ENCODE data around the gene TRAF7.
"Not testable (repeated sequence)": the region's sequence is repeated elsewhere in the genome, so short reads cannot be mapped to it uniquely, and the experiment has no call there.

The TRAF7 gene

DNA sequence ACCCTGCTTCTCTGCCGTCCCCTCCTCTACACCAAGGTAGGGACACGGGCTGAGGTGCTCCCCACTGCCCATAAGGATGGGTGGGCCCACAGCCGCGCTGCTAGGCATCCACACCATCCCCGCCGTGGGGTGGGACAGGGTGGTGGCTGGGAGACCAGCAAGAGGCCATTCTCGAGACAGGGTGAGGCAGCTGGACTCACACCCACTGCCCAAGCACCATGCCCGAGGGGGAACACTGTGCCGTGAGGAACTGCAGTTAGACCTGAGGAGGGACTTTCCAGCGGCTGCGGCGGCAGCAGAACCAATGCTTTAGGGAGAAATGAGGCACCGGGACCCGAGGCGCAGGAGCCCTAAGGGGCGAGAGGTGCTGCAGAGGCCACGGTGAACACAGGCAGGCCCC lies 33.2 kb upstream of the TRAF7 start:
- no peak for DNase-seq (ENCODE audit: low read depth in 2 of 2)

DNA sequence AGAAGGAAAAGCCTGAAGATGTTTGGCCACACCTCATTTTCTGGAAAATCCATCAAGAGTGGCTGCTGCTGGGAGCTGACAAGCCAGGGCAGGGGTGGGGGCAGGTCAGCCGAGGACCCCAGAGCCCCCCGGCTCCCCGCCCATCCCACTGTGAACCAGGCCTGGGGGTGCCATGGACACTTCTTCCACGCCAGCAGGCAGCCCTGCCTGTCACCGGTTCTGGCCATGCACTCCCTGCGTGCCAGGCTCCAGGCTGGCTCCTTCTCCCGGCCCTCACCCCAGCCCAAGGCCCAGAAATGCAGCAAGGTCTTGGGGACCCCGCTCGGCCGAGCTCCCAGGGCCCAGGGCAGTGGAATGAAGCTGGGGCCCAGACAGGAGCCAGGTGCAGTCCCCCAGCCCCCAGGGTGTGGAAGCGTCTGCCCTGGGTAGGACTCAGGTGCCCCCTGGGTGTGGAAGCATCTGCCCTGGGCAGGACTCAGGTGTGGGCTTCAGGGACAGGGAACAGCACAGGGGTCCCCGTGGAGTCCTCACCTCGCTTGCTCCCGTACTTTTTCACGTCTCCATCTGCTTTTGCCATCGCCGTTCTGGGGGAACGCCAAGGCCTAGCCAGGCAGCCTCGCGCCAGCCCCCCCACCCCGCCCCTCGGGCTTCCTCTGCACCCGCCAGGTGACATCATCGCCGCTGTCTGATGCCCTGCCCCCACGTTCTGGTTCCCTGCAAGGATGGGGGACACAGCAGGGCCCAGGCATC lies 32.5 kb upstream of the TRAF7 start:
- DNase-seq (ENCODE audit: low read depth in 2 of 2), result not testable (repeated sequence)

DNA sequence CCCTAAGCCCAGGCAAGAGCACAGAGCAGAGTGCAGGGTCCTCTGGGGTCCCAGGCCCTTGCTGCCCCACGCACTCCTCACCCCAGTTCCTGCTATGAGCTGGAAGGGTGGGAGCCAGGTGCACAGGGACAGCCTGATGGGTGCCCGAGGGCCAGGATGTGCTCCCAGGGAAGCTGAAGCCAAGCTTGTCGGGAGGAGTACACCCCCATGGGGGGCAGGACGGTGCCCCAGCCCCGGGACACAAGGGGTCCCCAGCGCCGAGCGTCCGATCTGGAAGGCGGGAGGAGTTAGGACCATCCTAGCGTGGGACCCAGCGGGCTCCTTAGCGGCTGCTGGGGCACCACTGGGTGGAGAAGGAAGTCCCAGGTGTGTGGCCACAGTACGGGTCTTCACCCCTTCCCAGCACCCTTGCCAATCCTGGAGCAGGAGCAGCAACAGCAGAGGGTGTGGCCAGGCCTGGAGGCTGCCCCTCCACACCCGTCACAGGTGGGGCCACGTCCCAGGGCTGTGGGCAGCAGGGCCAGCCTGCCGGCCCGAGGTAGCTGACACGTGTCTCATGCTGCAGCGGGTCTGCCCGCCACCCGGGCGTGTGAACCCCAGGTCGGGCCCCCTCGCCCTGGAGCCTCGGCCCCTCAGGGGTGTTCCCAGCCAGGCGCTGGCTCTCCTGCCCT lies 31.7 kb upstream of the TRAF7 start:
- DNase-seq (ENCODE audit: low read depth in 2 of 2), result not testable (repeated sequence)

DNA sequence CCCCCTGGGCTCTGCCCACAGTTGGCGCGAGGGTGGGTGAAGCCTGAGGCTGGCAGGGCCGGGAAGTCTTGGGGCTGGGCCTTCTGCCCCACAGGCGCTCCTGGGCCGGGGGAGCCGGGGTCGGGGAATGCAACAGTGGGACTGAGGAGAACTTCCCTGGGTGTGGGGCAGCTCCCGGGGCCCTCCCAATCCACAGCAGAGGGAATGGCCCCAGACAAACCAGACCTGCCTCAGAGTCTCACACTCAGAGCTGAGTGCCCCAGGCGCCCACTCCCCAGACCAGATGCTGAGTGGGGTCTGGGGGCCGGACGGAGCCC lies 31.2 kb upstream of the TRAF7 start:
- not testable (repeated sequence) for DNase-seq (ENCODE audit: low read depth in 2 of 2)

DNA sequence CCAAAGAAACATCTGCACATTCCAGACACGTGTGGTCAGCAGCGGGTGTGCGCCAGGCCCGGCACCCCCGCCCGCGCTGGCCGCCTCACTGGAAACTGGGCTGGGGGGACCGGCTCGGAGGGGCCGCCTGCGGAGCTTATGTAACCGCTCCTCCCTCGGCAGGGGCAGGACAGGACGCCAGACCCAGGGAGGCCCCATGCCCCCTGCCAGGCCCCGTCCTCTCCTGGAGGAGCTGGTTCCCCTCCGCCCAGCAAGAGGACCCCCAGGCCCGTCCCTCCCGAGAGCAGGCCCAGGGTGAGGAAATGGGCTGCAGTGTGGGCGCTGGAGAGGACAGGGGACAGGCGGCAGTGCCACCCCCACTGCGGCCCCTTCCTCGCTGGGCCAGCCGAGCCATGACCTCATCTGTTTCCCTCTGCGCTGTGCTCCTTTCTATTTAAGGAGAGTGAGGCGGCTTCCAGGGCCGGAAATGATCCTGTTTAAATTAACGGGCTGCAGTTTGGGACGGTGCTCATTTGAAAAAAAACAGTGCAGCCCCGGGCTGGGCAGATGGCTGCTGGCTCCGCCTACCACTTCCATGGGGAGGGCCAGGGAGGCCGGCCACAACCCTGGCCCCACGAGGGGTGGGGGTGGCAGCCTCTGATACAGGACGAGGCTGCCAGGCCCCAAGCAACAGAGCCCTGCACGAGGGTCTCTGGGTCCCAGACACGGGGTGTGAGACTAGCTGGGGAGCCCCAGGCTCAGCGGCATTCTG lies 30.7 kb upstream of the TRAF7 start:
- not testable (repeated sequence) for DNase-seq (ENCODE audit: low read depth in 2 of 2)

DNA sequence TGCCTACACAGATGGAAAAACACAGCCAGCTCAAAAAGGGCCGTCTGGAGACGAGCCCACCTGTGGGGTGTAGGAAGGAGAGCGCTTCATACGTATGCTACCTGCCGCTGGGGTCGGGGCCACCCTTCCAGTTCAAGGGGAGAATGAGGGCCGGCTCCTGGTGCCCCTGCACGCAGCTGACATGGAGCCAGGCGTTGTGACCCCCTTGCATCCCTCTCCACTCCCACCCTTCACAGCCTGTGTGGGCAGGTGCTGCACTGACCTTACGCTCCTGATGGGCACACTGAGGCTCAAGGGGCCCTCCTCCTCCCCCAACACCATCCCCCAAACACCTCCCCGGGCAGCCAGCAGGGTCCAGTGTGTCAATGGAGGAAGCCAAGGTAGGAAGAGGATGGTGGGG lies 30.0 kb upstream of the TRAF7 start:
- not testable (repeated sequence) for DNase-seq (ENCODE audit: low read depth in 2 of 2)

DNA sequence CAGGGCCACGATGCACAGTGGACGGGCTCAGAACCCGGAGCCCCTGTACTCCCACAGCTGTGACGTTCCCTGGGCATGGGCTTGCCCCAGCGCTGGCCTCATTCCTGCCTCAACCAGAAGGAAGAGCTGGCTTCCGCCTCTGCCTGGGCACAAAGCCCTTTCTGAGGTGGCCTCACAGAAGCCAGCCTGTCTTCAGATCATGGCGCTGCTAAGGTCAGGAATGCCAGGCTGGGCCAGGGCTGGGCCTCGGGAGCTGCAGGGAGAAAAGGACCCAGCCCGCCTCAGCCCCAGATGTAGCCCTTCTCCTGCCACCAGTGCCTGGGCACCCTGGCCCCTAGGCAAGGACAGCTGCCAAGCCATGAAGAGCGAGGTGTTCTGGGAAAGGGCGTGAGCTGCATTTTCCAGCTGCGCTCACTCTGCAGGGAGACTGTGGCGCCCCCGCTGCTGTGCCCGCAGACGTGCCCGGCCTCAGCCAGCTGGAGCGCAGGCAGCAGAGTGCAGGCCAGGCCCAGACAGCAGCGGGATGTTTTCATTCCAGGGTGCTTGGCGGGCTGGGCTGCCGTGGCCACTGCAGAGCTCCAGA lies 29.3 kb upstream of the TRAF7 start:
- DNase-seq (ENCODE audit: low read depth in 2 of 2), result not testable (repeated sequence)

DNA sequence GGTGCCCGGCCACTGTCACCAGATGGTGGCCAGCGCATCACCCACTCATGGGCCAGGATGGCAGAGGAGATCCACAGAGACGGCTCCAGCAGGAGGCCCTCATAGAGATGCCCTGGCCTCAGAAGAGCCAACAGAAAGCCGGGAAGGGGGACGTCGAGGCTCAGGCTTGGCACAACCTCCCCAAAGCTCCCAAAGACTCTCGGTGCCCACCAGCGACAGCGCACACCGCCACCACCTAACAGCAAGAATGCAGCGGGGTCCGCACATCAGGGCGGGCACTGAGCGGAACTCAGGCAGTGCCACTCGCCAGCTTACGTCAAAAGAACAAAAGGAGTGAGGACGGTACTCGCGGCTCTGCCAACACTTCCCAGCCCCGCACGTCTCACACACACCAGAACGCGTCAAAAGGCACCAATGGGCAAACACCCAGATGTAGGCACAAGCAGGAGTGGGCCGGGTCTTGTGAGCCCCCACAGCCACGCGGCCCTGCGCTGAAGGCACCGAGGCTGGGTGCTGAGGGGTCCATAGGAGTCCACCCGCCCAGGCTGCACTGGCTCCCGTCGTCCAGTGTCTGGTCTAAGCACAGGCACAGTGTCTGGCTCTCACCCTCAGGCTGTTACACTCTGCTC lies 28.5 kb upstream of the TRAF7 start:
- not testable (repeated sequence) for DNase-seq (ENCODE audit: low read depth in 2 of 2)

DNA sequence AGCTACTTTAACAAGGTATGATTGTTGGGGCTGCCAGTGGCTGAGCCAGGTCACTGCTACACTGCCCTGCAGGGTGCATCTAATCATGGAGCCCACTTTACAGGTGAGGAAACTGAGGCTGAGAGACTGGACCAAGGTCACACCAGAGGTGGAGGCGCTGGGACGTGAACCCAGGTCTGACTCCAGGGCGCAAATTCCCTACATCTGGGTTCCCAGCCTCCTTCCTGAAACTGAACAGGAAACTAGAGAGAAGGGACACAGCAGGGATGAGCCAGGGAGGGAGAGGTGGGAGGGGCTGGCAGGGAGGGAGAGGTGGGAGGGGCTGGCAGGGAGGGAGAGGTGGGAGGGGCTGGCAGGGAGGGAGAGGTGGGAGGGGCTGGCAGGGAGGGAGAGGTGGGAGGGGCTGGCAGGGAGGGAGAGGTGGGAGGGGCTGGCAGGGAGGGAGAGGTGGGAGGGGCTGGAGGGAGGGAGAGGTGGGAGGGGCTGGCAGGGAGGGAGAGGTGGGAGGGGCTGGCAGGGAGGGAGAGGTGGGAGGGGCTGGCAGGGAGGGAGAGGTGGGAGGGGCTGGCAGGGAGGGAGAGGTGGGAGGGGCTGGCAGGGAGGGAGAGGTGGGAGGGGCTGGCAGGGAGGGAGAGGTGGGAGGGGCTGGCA lies 27.8 kb upstream of the TRAF7 start:
- DNase-seq (ENCODE audit: low read depth in 2 of 2), result not testable (repeated sequence)

DNA sequence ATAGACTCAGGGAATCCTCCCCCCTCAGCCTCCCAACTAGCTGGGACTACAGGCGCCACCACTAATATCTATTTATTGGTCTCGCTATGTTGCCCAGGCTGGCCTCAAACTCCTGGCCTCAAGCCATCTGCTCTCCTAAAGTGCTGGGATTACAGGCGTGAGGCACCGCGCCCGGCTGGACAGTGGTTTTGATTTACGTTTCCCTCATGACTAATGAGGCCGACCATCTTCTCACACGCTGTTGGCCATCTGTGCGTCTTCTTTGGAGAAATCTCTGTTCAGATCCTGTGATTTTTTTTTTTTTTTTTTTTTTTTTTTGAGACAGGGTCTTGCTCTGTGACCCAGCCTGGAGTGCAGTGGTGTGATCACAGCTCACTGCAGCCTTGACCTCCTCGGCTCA lies 26.3 kb upstream of the TRAF7 start:
- not testable (repeated sequence) for DNase-seq (ENCODE audit: low read depth in 2 of 2)

DNA sequence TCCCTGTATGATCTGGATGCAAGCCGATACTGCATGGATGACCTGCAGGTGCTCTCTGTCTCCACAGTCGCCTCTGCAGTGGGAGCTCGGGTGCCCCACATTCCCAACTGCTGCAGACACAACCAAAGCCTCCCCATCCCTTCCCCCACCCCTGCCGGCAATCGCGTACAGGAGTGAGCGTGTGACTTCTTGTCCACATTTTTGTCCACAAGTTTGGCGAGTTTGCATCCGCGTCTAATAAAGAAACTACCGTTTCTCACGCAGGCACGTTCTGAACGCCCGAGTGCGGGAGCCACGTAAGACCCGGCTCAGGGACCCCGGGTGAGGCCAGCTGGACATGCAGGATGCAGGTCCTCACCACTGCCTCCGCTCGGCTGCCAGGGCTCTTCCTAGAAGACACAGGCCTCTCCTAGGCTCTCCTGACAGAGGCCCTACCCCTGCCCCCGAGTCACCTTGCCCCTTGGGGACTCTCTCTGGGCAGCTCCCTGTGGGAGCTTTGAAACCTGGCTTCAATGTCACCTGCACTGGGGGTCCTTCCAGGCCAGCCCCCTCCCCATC lies 25.6 kb upstream of the TRAF7 start:
- not testable (repeated sequence) for DNase-seq (ENCODE audit: low read depth in 2 of 2)

DNA sequence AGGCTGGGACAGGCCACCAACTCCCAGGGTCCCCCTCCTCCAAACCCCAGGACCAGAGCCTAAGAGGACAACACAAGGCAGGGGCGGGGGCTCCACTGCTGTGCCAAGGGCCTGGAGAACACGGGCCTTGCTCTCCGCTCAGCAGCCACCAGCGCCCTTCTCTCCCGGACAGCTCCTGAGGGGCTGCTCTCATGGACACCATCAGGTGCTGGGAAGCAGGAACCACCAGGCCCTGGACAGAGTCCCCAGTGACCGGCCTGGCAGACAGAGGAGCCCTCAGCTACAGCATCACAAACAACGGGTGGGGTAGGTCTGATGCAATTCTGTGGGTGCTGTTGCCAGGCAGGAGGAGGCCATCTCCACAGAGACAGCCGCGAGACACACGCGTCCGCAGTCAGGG lies 21.8 kb upstream of the TRAF7 start:
- DNase-seq (ENCODE audit: low read depth in 2 of 2), result not testable (repeated sequence)

DNA sequence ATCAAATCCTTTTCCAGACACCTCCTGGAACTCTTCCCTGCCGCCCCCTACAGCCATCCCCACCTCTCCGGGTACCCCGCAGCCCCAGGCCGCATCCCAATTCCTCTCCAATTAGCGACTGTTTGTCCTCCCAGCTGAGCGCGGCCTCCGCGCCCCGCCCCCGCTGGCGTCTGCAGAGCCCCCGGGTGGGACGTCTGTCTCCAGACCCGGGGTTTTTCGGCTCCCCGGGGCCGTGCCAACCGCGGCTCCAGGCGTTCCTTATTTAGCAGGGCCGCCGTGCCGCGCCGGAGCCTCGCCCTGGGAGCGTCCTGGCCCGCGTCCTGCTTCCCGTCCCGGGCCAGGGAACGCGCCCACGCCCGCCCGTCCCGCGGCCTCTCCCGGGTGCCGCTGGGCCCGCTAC lies 20.5 kb upstream of the TRAF7 start:
- DNase-seq (ENCODE audit: low read depth in 2 of 2), result not testable (repeated sequence)

DNA sequence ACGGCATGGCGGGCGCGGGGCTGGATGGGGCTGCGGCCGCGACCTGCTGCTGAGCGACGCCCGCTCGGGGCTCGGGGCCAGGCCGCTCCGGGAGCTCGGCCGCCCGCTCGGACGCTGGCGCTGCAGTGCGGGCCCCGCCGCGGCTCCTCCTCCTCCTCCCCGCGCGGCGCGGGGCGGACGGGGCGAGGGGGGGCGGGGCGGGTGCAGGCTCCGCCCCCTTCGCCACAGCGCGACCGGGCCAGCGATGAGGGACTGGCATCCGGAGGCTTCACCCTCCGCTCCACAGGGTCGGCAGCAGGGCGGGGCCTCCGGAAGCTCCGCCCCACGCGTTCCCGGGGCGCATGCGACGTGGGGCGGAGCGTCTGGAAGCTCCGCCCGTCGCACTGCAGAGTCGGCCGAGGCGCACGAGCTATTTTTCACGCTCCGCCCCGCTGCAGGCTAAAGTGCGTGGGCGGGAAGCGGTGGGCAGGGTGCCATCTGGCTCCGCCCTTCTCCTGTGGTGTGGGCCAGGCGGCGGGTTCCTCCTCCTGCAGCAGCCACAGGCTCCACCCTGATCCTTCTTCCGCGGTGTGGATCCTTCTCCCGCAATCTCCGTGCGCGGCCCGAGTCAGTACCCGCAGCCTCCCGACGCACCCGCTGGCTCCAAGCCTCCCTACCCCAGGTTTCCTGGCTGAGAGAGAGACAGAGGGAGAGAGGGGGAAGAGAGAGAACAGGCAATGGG lies 19.7 kb upstream of the TRAF7 start, which contains the start of gene PKD1:
TSS of gene PKD1 (minus strand) at position 129 of the 721 bp plus-strand sequence. CDS start 209 bp downstream, outside the sequence.
- DNase-seq (ENCODE audit: low read depth in 2 of 2), result peak; percentile 93 to 97

DNA sequence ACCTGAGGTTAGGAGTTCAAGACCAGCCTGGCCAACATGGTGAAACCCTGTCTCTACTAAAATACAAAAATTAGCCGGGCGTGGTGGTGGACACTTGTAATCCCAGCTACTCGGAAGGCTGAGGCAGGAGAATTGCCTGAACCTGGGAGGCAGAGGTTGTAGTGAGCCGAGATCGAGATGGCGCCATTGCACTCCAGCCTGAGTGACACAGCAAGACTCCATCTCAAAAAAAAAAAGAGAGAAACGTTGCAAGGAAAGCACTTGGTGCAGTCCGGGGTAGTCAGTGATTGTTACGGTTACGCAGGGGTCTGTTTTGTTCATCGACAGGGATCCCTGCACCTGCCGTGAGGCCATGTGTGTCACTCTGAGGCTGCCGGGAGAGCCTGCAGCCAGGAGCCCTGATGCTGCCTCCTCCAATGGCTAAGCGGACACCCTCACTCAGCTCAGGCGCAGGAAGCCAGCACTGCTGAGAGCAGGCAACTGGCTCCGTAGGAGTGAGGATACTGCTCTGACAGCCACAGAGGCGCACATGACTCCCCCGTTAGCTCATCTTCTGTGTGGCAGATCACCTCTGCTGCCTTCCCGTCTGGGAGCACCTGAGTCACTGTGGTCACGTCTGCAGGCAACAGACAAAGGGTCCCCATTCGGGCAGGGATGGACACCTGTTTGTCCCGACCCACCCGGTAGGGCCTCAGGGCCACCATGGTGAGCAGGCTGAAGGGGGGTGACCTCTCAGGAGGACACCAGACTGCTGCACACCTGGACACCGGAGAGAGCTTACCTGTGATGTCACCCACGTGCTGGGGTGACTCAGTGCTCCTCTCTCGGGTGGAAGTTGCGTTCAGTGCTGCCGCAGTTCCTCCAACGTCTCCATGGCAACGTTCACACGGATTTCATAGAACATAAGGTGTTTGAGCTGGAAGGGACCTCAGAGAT lies 12.4 kb upstream of the TRAF7 start:
- no peak for DNase-seq (ENCODE audit: low read depth in 2 of 2)

DNA sequence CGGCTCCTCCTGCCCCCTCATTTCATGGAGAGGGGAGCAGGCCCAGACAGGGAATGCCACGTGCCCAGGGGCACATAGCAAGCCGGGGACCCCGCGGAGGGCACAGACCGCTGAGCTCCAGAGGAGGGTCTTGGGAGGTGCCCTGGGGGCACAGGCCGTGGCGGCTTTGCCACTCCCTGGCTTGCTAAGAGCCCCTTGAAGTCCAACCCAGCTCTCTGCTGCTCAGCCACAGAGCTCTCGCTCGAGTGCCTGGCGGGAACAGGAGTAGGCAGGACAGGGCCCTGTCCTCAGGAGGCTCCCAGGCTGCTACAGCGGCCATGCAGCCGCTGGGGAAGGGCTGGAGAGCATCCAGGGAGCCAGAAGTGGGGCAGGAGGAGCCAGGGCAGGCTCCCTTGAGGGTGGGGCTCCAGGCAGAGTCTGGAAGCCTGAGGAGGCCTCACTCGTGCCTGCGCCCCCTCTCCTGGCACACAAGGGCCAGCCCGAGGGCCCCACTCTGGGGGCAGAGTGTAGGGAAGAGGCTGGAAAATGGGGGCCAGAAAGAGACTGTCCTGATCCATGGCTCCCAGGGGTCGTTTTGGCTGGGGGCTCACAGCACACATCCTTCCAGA lies 11.6 kb upstream of the TRAF7 start:
- no peak for DNase-seq (ENCODE audit: low read depth in 2 of 2)

DNA sequence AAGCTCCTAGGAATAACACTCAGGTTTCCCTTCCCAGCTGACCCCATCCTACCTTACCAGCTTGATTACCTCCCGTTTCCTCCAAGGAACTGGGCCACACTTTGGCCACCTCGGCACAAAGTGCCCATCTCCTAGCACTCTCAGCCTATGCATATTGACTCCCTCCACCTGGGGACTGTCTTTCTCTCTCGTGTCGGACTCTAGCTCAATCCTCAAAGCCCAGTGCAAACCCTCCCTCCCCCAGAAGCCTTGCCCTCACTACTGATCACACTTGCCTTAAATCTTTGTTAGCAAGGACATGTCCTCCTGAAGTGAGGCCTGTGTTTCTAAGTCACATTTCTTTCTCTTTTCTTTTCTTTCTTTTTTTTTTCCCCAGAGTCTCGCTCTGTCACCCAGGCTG lies 9.7 kb upstream of the TRAF7 start:
- no peak for DNase-seq (ENCODE audit: low read depth in 2 of 2)

DNA sequence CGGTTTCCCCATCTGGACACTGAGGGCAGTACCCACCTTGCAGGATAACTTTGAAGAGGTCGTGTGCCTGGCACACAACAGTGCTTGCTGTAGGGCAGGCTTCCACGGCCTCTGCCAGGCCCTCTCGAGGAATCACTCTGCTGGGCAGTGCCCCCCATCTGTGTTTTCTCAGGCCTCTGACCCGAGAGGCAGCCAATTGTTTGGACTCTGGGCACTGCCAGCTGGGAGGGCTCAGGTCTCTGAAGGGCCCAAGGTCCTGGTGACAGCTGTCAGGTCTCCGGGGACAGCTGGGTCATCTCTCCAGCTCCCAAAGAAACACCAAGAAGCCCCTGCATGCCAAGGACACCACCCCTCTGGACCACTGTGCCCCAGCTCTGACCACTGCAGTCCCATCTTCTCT lies 8.2 kb upstream of the TRAF7 start:
- no peak for DNase-seq (ENCODE audit: low read depth in 2 of 2)
